GM18498 (cell line): ENCODE data around the gene RAB3A.
A peak's percentile ranks its signal among the peaks of the same experiment; 100 is the strongest.

Source experiments
- ATAC-seq: cut with Tn5 transposase; IDR thresholded peaks from one replicate; pipeline ENCODE4 v1.9.1; 2021; ENCODE audit warnings: mild to moderate bottlenecking, moderate library complexity; ENCODE audit not compliant: unreplicated experiment

The RAB3A gene

GRCh38 chr19:18202397-18202777 lies 1.5 kb downstream of the RAB3A start:
- ATAC-seq: no peak

DNA sequence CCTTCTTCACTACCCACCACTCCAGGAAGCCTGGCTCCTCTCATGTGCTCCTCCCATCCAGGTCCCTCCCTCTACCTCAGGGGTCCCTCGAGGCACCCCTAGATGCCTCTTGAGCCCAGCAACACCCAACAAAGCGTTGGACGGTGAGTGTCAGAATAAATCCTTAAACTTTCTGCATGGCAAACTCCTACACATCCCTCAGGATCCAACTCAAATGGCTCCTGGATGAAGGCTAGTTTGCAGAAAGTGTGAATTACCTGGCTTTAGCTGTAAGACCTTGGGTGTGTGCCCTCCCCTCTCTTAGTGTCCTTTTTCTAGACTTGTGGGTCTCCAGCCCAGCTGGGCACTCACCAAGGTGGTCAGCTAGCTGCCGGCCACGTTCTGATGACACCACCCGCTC lies 5.5 kb downstream of the RAB3A start:
- ATAC-seq: no peak

DNA sequence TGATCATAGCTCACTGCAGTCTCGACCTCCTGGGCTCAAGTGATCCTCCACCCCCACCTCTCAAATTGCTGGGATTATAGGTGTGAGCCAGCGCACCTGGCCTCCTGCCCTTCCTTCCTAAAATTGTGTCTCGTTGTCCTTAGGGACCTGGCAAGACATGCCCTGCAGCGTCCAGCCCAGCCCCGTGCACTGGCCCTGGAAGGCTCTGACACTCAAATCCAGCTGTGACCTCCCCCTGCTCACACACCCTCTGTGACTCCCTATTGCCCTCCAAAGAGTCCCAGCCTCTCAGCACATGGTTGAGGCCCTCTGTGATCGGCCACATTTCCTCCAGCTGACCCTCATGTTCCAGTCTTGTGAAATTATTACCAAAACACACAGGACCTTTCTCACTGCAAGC lies 5.9 kb downstream of the RAB3A start:
- no peak for ATAC-seq

DNA sequence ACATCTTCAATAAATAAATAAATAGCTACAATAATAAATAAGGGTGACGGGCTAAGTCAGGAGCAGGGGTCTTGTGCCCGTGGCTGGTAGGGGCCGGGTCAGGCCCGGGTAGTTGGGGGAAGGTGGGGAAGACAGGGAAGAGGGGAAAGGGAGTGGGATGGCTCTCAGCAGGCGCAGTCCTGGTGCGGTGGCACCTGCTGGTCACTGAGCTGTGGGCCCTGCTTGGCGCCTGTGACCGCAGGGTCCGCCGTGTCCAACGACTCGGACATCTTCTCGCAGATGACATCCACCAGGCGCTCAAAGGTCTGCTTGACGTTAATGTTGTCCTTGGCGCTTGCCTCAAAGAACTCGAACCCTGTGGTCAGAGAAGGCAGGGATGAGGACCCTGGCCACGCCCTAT lies 6.5 kb downstream of the RAB3A start:
- ATAC-seq: no peak

- ATAC-seq: no peak
Measured at GRCh38 chr19:18196511-18196845, 7.4 kb downstream of the RAB3A start.

- no peak for ATAC-seq
Measured at GRCh38 chr19:18194554-18195238, 9.1 kb downstream of the RAB3A start.

GRCh38 chr19:18194181-18194530 lies 9.7 kb downstream of the RAB3A start:
- no peak for ATAC-seq

DNA sequence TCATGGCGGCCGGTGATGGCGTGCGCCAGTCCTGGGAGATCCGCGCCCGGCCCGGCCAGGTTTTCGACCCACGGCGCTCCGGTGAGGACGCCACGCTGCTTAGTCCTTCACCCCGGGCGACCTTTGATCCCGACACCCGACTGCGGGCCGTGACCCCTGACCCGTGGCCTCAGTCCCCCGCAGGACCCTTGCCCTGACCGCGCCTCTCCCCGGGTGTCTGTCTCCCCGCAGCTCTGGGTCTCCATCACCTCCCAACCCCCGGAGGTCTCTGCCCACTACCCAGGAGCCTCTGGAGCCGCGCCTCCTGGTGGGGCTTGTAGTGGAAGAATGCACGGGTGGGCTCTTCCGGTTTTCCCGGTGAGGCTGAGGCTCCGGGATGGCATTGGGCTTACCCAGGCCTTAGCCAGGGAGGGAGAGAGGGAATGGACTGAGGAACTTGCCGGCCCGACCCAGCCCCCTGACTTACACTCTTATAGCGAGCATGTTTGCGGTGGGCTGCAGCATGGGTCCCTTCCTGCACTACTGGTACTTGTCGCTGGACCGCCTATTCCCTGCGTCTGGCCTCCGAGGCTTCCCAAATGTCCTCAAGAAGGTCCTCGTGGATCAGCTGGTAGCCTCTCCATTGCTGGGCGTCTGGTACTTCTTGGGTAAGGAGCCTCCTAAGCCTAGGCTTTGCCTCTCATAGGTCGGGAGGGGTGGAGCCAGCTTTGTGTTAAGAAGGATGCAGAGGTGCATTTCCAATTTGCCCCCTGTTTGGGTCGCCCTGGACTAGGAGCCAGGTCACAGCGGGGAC lies 10.3 kb downstream of the RAB3A start:
- ATAC-seq: peak; percentile 1

GRCh38 chr19:18192673-18193387 lies 11.0 kb downstream of the RAB3A start, which contains the start of gene MPV17L2:
Gene MPV17L2 (plus strand): TSS chr19:18193218. CDS start chr19:18193282, 64 bp downstream.
- peak; percentile 85 for ATAC-seq

DNA sequence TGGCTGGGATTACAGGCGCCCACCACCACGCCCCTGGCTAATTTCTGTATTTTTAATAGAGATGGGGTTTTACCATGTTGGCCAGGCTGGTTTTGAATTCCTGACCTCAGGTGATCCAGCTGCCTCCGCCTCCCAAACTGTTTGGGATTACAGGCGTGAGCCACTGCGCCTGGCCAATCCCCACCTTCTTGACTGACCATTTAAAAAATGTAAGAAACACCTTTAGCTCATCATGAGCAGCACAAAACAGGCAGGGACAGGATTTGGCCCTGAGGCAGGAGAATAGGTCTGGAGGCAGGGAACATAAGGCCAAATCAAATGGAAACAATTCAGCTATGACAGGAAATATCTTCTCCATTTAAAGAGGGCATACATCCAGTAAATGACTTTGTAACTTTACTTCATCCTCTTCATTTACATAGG lies 12.2 kb downstream of the RAB3A start:
- ATAC-seq: no peak

DNA sequence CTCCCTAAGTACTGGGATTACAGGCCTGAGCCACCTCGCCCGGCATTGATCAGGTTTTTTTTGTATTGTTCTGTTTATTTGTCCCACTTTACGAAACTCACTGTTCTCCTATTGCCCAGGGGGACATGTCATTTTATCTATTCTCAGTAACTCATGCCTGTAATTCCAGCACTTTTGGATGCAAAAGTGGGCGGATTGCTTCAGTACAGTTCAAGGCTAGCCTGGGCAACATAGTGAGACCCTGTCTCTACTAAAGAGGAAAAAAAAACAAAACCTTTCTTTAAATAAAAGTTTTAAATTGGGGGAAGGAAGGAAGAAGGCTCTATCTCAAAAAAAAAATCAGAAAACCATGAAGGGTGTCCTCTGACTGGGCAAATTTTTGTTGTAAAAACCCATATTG lies 13.6 kb downstream of the RAB3A start:
- ATAC-seq: no peak

DNA sequence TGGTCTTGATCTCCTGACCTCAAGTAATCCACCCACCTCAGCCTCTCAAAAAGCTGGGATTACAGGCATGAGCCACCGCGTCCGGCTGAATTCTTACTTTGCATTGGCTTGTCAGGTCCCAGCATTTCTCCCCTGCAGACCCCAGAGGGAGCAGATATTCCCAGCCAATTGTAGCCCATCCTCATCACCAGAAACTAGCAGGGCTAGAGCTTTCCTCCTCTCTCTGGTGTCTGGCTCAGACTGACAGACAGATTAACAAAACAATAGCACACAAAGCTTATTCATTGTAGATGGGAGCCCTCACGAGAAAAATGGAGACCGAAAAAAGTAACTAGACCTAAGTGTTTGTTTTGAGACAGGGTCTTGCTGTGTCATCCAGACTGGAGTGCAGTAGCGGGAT lies 18.3 kb downstream of the RAB3A start:
- no peak for ATAC-seq

GRCh38 chr19:18183529-18183928 lies 20.3 kb downstream of the RAB3A start:
- ATAC-seq: no peak

GRCh38 chr19:18179957-18180356 lies 23.9 kb downstream of the RAB3A start:
- ATAC-seq: no peak

DNA sequence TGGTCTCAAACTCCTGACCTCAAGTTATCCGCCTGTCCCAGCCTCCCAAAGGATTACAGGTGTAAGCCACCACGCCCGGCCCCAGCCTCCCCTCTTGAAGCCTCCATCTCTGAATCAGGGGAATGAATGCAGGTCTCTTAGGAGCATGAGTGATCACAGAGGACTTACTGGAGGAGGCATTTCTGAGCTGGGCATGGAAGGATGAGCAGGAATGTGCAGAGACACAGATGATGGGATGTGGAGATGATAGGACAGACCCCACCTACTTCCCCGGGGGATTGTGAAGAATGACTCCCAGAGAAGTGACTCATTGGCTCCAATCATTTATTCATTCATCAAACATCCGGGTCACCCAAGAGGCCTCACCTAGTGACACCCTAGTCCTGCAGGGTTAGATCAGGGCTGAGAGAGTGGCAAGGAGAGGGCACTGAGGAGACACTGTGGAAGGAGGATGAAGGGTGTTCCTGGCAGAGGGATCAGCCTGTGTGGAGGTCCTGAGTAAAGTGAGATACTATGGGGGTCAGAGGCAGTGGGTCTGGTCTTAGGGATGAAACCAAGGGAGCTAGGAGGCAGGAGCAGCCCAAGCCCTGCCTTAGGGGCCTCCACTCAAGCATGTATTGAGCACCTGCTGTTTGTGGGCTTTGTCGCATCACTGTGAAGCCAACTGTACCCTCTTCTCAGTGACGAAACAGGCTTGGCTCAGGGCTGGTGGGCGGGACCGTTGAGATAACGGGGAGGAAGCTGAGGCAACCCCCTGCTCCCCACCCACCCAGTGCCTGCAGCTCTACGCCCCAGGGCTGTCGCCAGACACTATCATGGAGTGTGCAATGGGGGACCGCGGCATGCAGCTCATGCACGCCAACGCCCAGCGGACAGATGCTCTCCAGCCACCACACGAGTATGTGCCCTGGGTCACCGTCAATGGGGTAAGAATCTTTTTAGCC lies 27.2 kb downstream of the RAB3A start:
- ATAC-seq: no peak

- no peak for ATAC-seq
Measured at GRCh38 chr19:18174983-18175382, 28.9 kb downstream of the RAB3A start.

DNA sequence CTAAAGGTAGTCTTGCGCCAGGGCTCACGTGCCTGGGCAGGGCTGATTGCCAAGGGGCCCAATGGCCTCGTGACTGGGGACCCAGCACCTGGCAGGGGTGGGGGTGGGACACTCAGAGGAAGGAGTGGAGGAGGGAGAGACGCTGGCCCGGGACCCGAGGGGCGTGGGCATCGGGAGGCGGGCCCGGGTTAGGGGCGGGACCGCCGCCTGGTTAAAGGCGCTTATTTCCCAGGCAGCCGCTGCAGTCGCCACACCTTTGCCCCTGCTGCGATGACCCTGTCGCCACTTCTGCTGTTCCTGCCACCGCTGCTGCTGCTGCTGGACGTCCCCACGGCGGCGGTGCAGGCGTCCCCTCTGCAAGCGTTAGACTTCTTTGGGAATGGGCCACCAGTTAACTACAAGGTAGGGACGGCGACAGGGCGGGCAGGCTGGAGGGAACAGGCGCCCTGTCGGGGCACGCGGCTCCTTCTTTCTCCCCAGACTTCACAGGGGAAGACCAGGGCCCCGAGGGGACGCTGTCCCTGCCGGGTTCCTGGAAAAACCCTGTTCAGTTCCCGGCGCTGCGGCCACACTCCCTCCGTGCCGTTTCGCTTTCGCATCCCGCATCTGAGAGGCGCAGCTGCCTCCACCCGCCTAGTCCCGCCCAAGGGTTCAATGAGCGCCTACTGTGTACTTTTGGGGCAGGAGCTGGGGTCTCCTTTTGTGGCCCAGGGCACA lies 30.1 kb downstream of the RAB3A start, which contains the start of gene IFI30:
IFI30 (plus strand) TSS at position 242 of the 717 bp plus-strand sequence; CDS start at position 271, 29 bp downstream.
- peak; percentile 59 for ATAC-seq

GRCh38 chr19:18173054-18173571 lies 30.7 kb downstream of the RAB3A start:
- ATAC-seq: peak; percentile 8

DNA sequence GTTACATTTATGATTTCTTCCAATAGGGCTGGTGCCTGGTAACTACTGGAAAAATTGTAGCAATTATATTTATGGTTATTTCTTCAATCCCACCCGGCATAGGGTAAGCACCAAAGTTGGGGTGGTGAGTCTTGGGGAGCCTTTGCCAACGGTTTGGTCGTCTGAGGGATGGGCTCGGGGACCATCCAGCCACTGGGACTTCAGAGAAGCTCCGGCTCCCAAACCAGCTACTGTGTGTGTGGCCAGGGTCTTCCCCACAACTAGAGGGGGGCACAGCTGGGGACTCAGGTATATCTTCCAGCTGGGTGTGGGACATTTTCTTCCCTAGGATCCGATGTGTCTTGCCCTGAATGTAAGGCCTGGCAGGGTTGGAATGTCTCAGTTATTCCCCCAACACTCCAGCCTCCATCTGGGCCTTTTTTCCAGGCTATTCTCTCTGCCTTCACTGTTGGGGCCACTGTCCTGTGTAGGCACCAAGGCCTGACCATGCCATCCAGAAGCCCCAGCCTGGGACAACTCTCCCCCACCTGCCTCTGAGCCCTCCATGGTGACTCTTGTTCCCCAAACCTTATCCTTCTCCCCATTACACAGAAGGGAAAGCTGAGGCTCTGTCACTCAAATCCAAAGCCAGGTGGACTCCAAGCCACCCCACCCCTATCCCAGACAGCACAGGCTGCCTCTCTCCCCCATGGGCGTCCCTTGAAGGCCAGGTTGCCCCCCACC lies 31.4 kb downstream of the RAB3A start:
- no peak for ATAC-seq
